CD4-positive, alpha-beta T cell (primary cell): ENCODE data around the gene OCA2. TPM values are rescaled to one million over a fixed set of nuclear protein-coding genes. Genes with fewer than 3 reads are reported as not detected.
"Not testable (repeated sequence)": the region's sequence is repeated elsewhere in the genome, so short reads cannot be mapped to it uniquely, and the experiment has no call there.

Source experiments
- ATAC-seq: fragments of 200-7000 bp; cut with Tn5 transposase; one replicate; pipeline ENCODE4 v1.10.0; 2022; ENCODE audit warnings: mild to moderate bottlenecking; ENCODE audit not compliant: poor library complexity
- CTCF ChIA-PET: fragments of 350-600 bp; sonication (Branson Sonifier 250); formaldehyde crosslinking; loops from one replicate; lab custom pipeline; 2021; ENCODE audit warnings: antibody characterized with exemption, inconsistent platforms; lab: Charles Lee
- POLR2A ChIA-PET: fragments of 350-600 bp; sonication (Branson Sonifier 250); formaldehyde crosslinking; loops from one replicate; lab custom pipeline; 2021; ENCODE audit warnings: antibody characterized with exemption, inconsistent platforms; lab: Charles Lee
- DNase-seq, 14 experiments: peaks; one replicate each; pipeline ENCODE4 v3.0.0-alpha.2; 2013 to 2020; ENCODE audit warnings: mixed read lengths in 2 of 14
- H3K27ac ChIP-seq, 2 donors: one replicate each; pipeline versions ENCODE4 v1.5.1 to v1.7.0; 2013; ENCODE audit warnings: low read length in 2 of 2, low read depth in 1 of 2, mild to moderate bottlenecking in 1 of 2
- H3K27me3 ChIP-seq, 2 experiments: 1 replicate in 1 of 2; 2 replicates in 1 of 2; pipeline versions ENCODE4 v1.6.1 to v1.7.0; 2013; ENCODE audit warnings: low read length in 2 of 2, control low read depth in 1 of 2, mild to moderate bottlenecking in 1 of 2, moderate library complexity in 1 of 2; ENCODE audit not compliant: insufficient read depth in 2 of 2, control insufficient read depth in 1 of 2
- H3K36me3 ChIP-seq: one replicate; pipeline ENCODE4 v1.6.1; 2013; ENCODE audit warnings: low read length, control low read depth; ENCODE audit not compliant: insufficient read depth
- H3K4me1 ChIP-seq: one replicate; pipeline ENCODE4 v1.6.1; 2013; ENCODE audit warnings: low read length, control low read depth; ENCODE audit not compliant: insufficient read depth
- H3K4me3 ChIP-seq: one replicate; pipeline ENCODE4 v1.5.1; 2013; ENCODE audit warnings: mild to moderate bottlenecking, low read length, moderate library complexity
- H3K9me3 ChIP-seq, 2 experiments: 1 replicate in 1 of 2; 2 replicates in 1 of 2; pipeline versions ENCODE4 v1.6.1 to v1.7.0; 2013; ENCODE audit warnings: low read length in 2 of 2, mild to moderate bottlenecking in 2 of 2, control low read depth in 1 of 2, moderate library complexity in 1 of 2; ENCODE audit not compliant: control insufficient read depth in 1 of 2, insufficient read depth in 1 of 2
- H3K27ac Mint-ChIP-seq: one replicate; pipeline ENCODE4 v1.8.0; 2020; ENCODE audit warnings: mixed read lengths
- H3K27me3 Mint-ChIP-seq: one replicate; pipeline ENCODE4 v1.8.0; 2021; ENCODE audit warnings: mixed read lengths
- H3K36me3 Mint-ChIP-seq: one replicate; pipeline ENCODE4 v1.8.0; 2021; ENCODE audit warnings: low read depth, mixed read lengths
- H3K4me1 Mint-ChIP-seq: one replicate; pipeline ENCODE4 v1.8.0; 2021; ENCODE audit warnings: low read depth, mixed read lengths
- H3K4me3 Mint-ChIP-seq: one replicate; pipeline ENCODE4 v1.8.0; 2020; ENCODE audit warnings: mild to moderate bottlenecking, mixed read lengths
- H3K9me3 Mint-ChIP-seq: one replicate; pipeline ENCODE4 v1.8.0; 2020; ENCODE audit warnings: mixed read lengths
- intact Hi-C, 2 experiments: fragments of 100-400 bp; cut with DNase I in 1 of 2; cut with micrococcal nuclease in 1 of 2; formaldehyde crosslinking; loops; one replicate each; pipeline versions ENCODE4 v1.15.1 to v1.9.0; 2023 to 2025; cut with DNase I, micrococcal nuclease
- total RNA-seq, 174 experiments: library from RNA in 2 of 174; stranded (reverse) in 2 of 174; gene quantifications; one replicate each; pipeline ENCODE4 v1.2.3 and lab custom pipeline; 2021 to 2026
- TF ChIP-seq, protein P1 (sequence below): fragments of 200-600 bp; IDR thresholded peaks from one replicate; pipeline ENCODE4 v1.8.0; 2022; ENCODE audit warnings: antibody characterized with exemption, mild to moderate bottlenecking

Gene OCA2
- total RNA-seq, 2 experiments from 2014 or later = not detected

DNA sequence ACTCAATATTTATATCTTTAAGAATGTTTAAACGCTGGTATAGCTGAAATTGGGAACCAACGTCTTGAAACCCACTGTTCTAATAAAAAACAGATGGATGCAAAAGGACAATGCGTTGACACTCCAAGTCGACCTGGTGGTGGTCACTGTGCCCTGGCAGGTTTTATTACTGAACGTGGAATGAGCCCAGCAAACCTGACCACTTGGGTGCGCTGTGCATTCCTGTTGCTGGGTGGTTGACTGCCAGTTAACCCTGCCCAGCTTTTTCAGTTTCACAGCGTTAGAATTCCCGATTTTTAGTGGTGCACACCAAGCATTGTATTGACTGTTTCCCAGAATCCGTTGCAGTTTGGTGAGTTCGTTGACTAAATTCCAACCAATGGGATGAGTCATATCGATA, 384.4 kb downstream of the OCA2 start:
- no peak for ATAC-seq
- intact Hi-C loops = no loop called here

DNA sequence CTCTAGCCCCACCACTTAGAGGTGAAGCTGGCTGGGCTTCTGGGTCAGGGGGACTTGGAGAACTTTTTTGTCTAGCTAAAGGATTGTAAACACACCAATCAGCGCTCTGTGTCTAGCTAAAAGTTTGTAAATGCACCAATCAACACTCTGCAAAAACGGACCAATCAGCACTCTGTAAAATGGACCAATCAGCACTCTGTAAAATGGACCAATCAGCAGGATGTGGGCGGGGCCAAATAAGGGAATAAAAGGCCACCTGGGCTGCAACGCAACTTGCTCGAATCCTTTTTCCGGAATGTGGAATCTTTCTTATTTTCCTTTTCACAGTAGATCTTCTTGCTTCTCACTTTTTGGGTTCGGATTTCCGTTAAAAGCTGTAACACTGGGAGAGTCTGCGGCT, 385.3 kb downstream of the OCA2 start:
- ATAC-seq, POLR2A ChIA-PET, H3K4me3 ChIP-seq, H3K4me3 Mint-ChIP-seq, intact Hi-C loops, DNase-seq, CTCF ChIA-PET, H3K36me3 Mint-ChIP-seq, H3K27ac ChIP-seq, H3K4me1 Mint-ChIP-seq, H3K27ac Mint-ChIP-seq, H3K36me3 ChIP-seq, H3K27me3 ChIP-seq, H3K27me3 Mint-ChIP-seq, H3K9me3 ChIP-seq, H3K4me1 ChIP-seq: not testable (repeated sequence)
- peaks cover 21% of the 10 kb centered on the region for H3K9me3 Mint-ChIP-seq

More for the DNA sequence above, 384.4 kb downstream of the OCA2 start:
- no peaks in the 10 kb centered on the region for H3K27me3 ChIP-seq
- Mint-ChIP-seq H3K36me3 (no peaks in the 10 kb centered on the region), H3K27me3 (no peaks in the 10 kb centered on the region), H3K9me3 (peaks cover 24% of the 10 kb centered on the region), H3K4me3 (no peak overlapping the region), H3K4me1 (no peaks in the 10 kb centered on the region), H3K27ac (no peak overlapping the region)
- TF ChIP-seq, protein P1, sequence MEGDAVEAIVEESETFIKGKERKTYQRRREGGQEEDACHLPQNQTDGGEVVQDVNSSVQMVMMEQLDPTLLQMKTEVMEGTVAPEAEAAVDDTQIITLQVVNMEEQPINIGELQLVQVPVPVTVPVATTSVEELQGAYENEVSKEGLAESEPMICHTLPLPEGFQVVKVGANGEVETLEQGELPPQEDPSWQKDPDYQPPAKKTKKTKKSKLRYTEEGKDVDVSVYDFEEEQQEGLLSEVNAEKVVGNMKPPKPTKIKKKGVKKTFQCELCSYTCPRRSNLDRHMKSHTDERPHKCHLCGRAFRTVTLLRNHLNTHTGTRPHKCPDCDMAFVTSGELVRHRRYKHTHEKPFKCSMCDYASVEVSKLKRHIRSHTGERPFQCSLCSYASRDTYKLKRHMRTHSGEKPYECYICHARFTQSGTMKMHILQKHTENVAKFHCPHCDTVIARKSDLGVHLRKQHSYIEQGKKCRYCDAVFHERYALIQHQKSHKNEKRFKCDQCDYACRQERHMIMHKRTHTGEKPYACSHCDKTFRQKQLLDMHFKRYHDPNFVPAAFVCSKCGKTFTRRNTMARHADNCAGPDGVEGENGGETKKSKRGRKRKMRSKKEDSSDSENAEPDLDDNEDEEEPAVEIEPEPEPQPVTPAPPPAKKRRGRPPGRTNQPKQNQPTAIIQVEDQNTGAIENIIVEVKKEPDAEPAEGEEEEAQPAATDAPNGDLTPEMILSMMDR = no peak
- H3K4me1 ChIP-seq = no peaks in the 10 kb centered on the region
- ChIA-PET CTCF (no interaction called here), POLR2A (no interaction called here)
- no peak overlapping the region for H3K4me3 ChIP-seq
- no peak for DNase-seq
- no peaks in the 10 kb centered on the region for H3K36me3 ChIP-seq
- no peak overlapping the region for H3K27ac ChIP-seq
- H3K9me3 ChIP-seq = peaks cover 4 to 8% of the 10 kb centered on the region in 2 experiments

DNA sequence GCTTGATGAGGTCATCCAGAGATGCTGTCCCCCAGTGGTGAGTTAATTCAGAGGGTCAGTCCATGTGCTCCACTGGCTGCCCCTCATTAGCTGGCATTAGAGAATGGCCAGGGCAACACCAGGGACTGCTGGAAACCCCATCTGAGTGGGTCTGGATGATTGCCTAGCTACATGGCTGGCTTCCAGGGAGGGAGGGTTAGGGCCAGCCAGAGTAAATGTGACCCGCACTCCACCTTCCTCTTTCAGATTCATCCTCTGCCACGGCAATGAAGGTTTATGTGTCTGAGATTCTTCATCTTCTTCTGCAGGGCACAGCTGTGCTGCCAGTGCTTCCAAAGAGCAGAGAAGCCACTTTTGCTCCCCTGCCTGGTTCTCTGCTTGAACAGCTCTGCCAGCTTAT, 391.9 kb downstream of the OCA2 start:
- Mint-ChIP-seq H3K27me3 (no peaks in the 10 kb centered on the region), H3K4me1 (no peaks in the 10 kb centered on the region), H3K4me3 (no peak overlapping the region), H3K9me3 (peaks cover 16% of the 10 kb centered on the region), H3K27ac (no peak overlapping the region), H3K36me3 (no peaks in the 10 kb centered on the region)
- no peak overlapping the region for H3K27ac ChIP-seq
- intact Hi-C loops = no loop called here
- no peaks in the 10 kb centered on the region for H3K36me3 ChIP-seq
- DNase-seq = no peak
- H3K27me3 ChIP-seq = no peaks in the 10 kb centered on the region
- TF ChIP-seq, protein P1 = no peak
- peaks cover 7 to 26% of the 10 kb centered on the region in 2 experiments for H3K9me3 ChIP-seq
- no peak for ATAC-seq
- no peaks in the 10 kb centered on the region for H3K4me1 ChIP-seq
- POLR2A ChIA-PET = no interaction called here
- H3K4me3 ChIP-seq = no peak overlapping the region
- CTCF ChIA-PET = interaction anchor here (1.3 kb wide), 1 partner anchor 662 kb away, joined by 3 read pairs; no protein-coding TSS in a partner anchor

DNA sequence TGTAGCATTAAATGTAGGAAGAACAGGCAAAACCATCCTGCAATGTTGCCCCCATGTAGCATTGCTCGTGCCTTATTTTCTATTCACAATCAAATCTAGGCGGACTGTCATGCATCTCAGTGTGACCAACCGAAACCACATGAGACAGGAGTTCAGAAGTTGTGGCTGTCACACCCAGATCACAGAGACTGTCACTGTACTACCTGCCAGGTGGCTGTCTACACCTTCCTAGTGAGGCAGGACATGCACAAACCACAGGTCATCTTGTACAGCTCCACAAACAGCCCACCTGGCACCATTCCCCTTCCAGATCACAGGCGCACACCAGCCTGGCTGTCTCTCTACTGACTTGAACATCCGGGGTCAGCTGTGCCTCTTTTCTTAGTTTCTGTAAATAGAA, 392.8 kb downstream of the OCA2 start:
- H3K4me3 Mint-ChIP-seq = no peak overlapping the region
- no peaks in the 10 kb centered on the region for H3K27me3 Mint-ChIP-seq
- Histone ChIP-seq H3K27me3 (no peaks in the 10 kb centered on the region), H3K4me1 (no peaks in the 10 kb centered on the region), H3K4me3 (no peak overlapping the region), H3K36me3 (no peaks in the 10 kb centered on the region), H3K9me3 (peaks cover 7 to 35% of the 10 kb centered on the region in 2 experiments), H3K27ac (no peak overlapping the region)
- no peaks in the 10 kb centered on the region for H3K4me1 Mint-ChIP-seq
- ATAC-seq (no peak), DNase-seq (no peak)
- intact Hi-C loops = no loop called here
- H3K36me3 Mint-ChIP-seq = no peaks in the 10 kb centered on the region
- ChIA-PET CTCF (no interaction called here), POLR2A (no interaction called here)
- no peak overlapping the region for H3K27ac Mint-ChIP-seq
- TF ChIP-seq, protein P1 = no peak
- H3K9me3 Mint-ChIP-seq = peaks cover 14% of the 10 kb centered on the region
